HEK293 (cell line): Measurements from ENCODE around the gene SUPT3H.

Experiments used
- CTCF ChIA-PET: fragments of 350-600 bp; formaldehyde crosslinking; extraction: SDS; loops from one replicate; lab custom pipeline; 2021; ENCODE audit warnings: antibody characterized with exemption; lab: Yijun Ruan, JAX
- POLR2A ChIA-PET: fragments of 300-600 bp; formaldehyde crosslinking; extraction: SDS; loops from one replicate; lab custom pipeline; 2020; ENCODE audit warnings: antibody characterized with exemption, inconsistent platforms; lab: Yijun Ruan, JAX
- H3K27ac ChIP-seq: fragments of 200-500 bp; sonication (Bioruptor generic); 2 replicates; pipeline ENCODE4 v1.5.1; 2014; ENCODE audit warnings: low read depth, low read length, control low read depth, inconsistent platforms; ENCODE audit errors: extremely low read depth
- H3K36me3 ChIP-seq, 2 experiments: fragments of 200-500 bp in 1 of 2; sonication (Bioruptor generic) in 1 of 2; 1 replicate in 1 of 2; 2 replicates in 1 of 2; pipeline ENCODE4 v1.5.1; 2014 to 2017; ENCODE audit warnings: inconsistent platforms in 2 of 2, low read length in 2 of 2; ENCODE audit not compliant: control insufficient read depth in 2 of 2, insufficient read depth in 1 of 2
- H3K4me1 ChIP-seq: fragments of 200-500 bp; sonication (Bioruptor generic); 2 replicates; pipeline ENCODE4 v1.5.1; 2014; ENCODE audit warnings: mild to moderate bottlenecking, low read length, inconsistent platforms; ENCODE audit not compliant: control insufficient read depth, insufficient read depth
- H3K4me3 ChIP-seq: 2 replicates; pipeline ENCODE4 v1.5.1; 2011; ENCODE audit warnings: low read depth, mild to moderate bottlenecking, control low read depth, low read length, moderate library complexity
- H3K9me3 ChIP-seq: fragments of 200-500 bp; sonication (Bioruptor generic); 2 replicates; pipeline ENCODE4 v1.5.1; 2014; ENCODE audit warnings: low read depth, low read length, inconsistent platforms; ENCODE audit not compliant: control insufficient read depth, insufficient read depth
- CTCF ChIP-seq: fragments of 450-650 bp; formaldehyde crosslinking; IDR thresholded peaks from 2 replicates; pipeline ENCODE4 v1.5.1; 2016; ENCODE audit warnings: missing biosample characterization, missing genetic modification characterization
- ZBTB44 ChIP-seq: fragments of 450-650 bp; IDR thresholded peaks from 2 replicates; pipeline ENCODE4 v1.5.1; 2018; ENCODE audit warnings: missing biosample characterization, mild to moderate bottlenecking, missing genetic modification characterization
- ZNF174 ChIP-seq: fragments of 450-650 bp; formaldehyde crosslinking; IDR thresholded peaks from 2 replicates; pipeline ENCODE4 v1.5.0; 2017; ENCODE audit warnings: missing biosample characterization, mild to moderate bottlenecking, missing genetic modification characterization
- ZNF223 ChIP-seq: fragments of 450-650 bp; formaldehyde crosslinking; IDR thresholded peaks from 2 replicates; pipeline ENCODE4 v1.5.1; 2016; ENCODE audit warnings: missing biosample characterization, missing genetic modification characterization
- ZNF23 ChIP-seq: fragments of 450-650 bp; formaldehyde crosslinking; IDR thresholded peaks from 2 replicates; pipeline ENCODE4 v1.5.1; 2016; ENCODE audit warnings: missing biosample characterization, missing genetic modification characterization, borderline replicate concordance
- ZNF280C ChIP-seq: fragments of 450-650 bp; formaldehyde crosslinking; IDR thresholded peaks from 2 replicates; pipeline ENCODE4 v1.5.1; 2016; ENCODE audit warnings: missing biosample characterization, missing genetic modification characterization
- ZNF280D ChIP-seq: fragments of 450-650 bp; formaldehyde crosslinking; IDR thresholded peaks from 2 replicates; pipeline ENCODE4 v1.5.1; 2016; ENCODE audit warnings: missing biosample characterization, missing genetic modification characterization
- ZNF501 ChIP-seq: fragments of 450-650 bp; formaldehyde crosslinking; IDR thresholded peaks from 2 replicates; pipeline ENCODE4 v1.5.1; 2016; ENCODE audit warnings: missing biosample characterization, missing genetic modification characterization
- ZNF529 ChIP-seq: fragments of 450-650 bp; formaldehyde crosslinking; IDR thresholded peaks from 2 replicates; pipeline ENCODE4 v1.5.1; 2017; ENCODE audit warnings: missing genetic modification characterization, missing biosample characterization; ENCODE audit not compliant: insufficient replicate concordance
- ZNF585B ChIP-seq: fragments of 450-650 bp; formaldehyde crosslinking; IDR thresholded peaks from 2 replicates; pipeline ENCODE4 v1.5.1; 2016; ENCODE audit warnings: missing biosample characterization, missing genetic modification characterization
- ZNF624 ChIP-seq: fragments of 450-650 bp; formaldehyde crosslinking; IDR thresholded peaks from 2 replicates; pipeline ENCODE4 v1.5.1; 2017; ENCODE audit warnings: missing biosample characterization, missing genetic modification characterization
- ZNF639 ChIP-seq: fragments of 450-650 bp; formaldehyde crosslinking; IDR thresholded peaks from 2 replicates; pipeline ENCODE4 v1.5.1; 2016; ENCODE audit warnings: missing biosample characterization, missing genetic modification characterization
- ZNF658 ChIP-seq: fragments of 450-650 bp; formaldehyde crosslinking; IDR thresholded peaks from 2 replicates; pipeline ENCODE4; 2016; ENCODE audit warnings: missing biosample characterization, missing genetic modification characterization
- ZNF776 ChIP-seq: fragments of 450-650 bp; formaldehyde crosslinking; IDR thresholded peaks from 2 replicates; pipeline ENCODE4 v1.5.0; 2017; ENCODE audit warnings: missing biosample characterization, missing genetic modification characterization, borderline replicate concordance
- ZNF791 ChIP-seq: fragments of 450-650 bp; formaldehyde crosslinking; IDR thresholded peaks from 2 replicates; pipeline ENCODE4 v1.5.1; 2016; ENCODE audit warnings: missing biosample characterization, missing genetic modification characterization

SUPT3H gene

GRCh38 chr6:44795326-44795725, 582.4 kb downstream of the SUPT3H start (continued):
- no peak for TF ChIP-seq ZNF776 (tag by site-specific recombination)
- no peak for TF ChIP-seq ZNF639 (tag by site-specific recombination)
- TF ChIP-seq ZNF624, result no peak
- no peak for TF ChIP-seq ZNF280D (tag by site-specific recombination)

GRCh38 chr6:44789806-44790205, 587.9 kb downstream of the SUPT3H start:
- Histone ChIP-seq H3K27ac (no peak overlapping the region), H3K36me3 (no peaks in the 10 kb centered on the region), H3K9me3 (no peaks in the 10 kb centered on the region), H3K4me1 (no peaks in the 10 kb centered on the region), H3K4me3 (no peak overlapping the region)
- CTCF ChIA-PET, result no interaction called here
- POLR2A ChIA-PET, result interaction anchor here (0.5 kb wide), 1 partner anchor 819 kb away, joined by 3 read pairs; no protein-coding TSS in a partner anchor
- TF ChIP-seq ZBTB44 (tag by site-specific recombination), result no peak
- no peak for TF ChIP-seq ZNF23
- TF ChIP-seq ZNF585B (tag by site-specific recombination), result no peak
- TF ChIP-seq ZNF280C (tag by site-specific recombination), result no peak
- TF ChIP-seq ZNF174 (tag by site-specific recombination), result no peak
- TF ChIP-seq ZNF280D (tag by site-specific recombination), result no peak
- TF ChIP-seq ZNF529 (tag by site-specific recombination), result no peak
- TF ChIP-seq ZNF501, result no peak
- TF ChIP-seq ZNF223 (tag by site-specific recombination), result no peak
- TF ChIP-seq CTCF (tag by site-specific recombination), result no peak
- no peak for TF ChIP-seq ZNF791
- no peak for TF ChIP-seq ZNF658 (tag by site-specific recombination)
- no peak for TF ChIP-seq ZNF776 (tag by site-specific recombination)
